Measurements from ENCODE around the gene EMP3. TPM values are rescaled to one million over a fixed set of nuclear protein-coding genes. Genes with fewer than 3 reads are reported as not detected.
A peak's percentile ranks its signal among the peaks of the same experiment; 100 is the strongest.
"Not testable (repeated sequence)": the region's sequence is repeated elsewhere in the genome, so short reads cannot be mapped to it uniquely, and the experiment has no call there.

Gene EMP3
- total RNA-seq, 1 experiment from 2014 or later, result 171 TPM

DNA sequence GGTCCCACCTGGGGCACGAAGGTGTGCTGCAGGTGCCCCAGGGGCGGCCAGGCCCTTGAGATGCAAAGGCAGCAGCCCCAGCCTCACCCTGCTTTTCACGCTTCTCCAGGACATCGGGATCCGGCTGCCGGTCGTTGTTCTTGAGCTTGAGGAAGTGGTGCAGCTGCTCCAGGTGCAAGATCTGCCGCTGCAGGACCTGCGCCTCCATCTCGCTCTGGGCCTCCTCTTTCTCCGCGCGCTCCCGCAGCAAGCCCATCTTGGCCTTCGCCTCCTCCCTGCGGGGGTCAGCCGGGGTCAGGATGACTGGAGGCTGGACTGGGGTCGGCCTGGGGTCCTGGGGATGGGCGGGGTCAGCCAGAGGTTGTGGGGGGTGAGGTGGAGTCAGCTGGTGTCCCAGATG, 21.5 kb upstream of the EMP3 start:
- intact Hi-C loops (cut with micrococcal nuclease; ENCODE audit: unreplicated experiment), result no loop called here
- BruUV-seq (replicated peaks), result no TSS peak

DNA sequence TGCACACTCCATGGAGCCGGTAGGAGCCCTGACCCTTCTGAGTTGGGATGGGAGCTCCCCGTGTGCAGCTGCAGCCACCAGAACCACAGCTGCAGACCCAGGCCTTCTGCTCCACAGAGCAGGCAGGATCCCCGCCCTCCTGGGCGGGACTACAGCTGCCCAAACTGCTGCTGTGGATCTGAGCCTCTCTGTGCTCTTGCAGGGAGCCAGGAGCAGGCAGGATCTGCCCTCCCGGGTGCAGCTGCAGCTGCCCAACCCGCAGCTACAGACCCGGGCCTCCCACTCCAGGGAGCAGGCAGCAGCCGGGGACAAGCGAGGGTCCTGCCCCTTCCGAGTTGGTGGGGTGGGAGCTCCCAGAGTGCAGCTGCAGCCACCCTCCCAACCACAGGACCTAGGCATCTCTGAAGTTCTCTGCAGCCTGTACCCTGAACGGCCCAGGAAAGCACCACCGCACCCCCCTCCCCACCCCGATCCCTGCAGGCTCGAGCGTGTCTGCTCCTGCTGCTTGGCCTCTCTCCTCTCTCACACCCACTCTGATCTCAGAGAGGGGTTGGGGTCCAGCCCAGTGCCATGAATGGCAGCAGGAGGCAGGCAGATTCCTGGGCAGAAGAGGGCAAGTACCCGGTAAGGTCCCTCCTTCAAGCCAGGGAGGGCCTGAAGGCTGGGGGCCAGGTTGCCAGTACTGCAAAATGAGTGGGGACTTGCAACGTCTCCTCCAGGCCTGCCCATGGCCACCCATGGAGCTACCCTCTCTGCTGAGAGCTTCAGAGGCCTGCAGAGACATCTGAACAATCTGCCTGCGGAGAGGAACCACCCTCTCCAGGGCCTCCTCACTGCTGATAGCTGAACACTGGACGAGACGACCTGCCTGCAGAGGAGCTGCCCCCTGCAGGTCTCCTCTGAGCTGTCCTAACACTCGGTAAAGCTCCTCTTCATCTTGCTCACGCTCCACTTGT, 16.4 kb upstream of the EMP3 start:
- DNase-seq (ENCODE audit: low read depth, low spot score) (no peak), ATAC-seq (peak; percentile 72)
- in situ Hi-C loops (cut with HindIII; ENCODE audit: low pct_unique_long_range_greater_than_20kb, low sequenced_read_pairs) (no loop called here), intact Hi-C loops (cut with micrococcal nuclease; ENCODE audit: unreplicated experiment) (no loop called here)
- H3K9me3 ChIP-seq (ENCODE audit: control insufficient read depth, insufficient read depth, low read depth, low read length), result no peaks in the 10 kb centered on the region
- ChIA-PET POLR2A (interaction anchor here (0.5 kb wide), 1 partner anchor 87 kb away, joined by 6 read pairs; no protein-coding TSS in a partner anchor), CTCF (no interaction called here)
- no peak overlapping the region for H3K4me3 ChIP-seq (ENCODE audit: low read depth in 2 of 2, low read length in 2 of 2)
- no peak for TF ChIP-seq TCF7L2 (IDR thresholded peaks at IDR 0.05; ENCODE audit: low read depth, low read length)
- TF ChIP-seq, protein P1, sequence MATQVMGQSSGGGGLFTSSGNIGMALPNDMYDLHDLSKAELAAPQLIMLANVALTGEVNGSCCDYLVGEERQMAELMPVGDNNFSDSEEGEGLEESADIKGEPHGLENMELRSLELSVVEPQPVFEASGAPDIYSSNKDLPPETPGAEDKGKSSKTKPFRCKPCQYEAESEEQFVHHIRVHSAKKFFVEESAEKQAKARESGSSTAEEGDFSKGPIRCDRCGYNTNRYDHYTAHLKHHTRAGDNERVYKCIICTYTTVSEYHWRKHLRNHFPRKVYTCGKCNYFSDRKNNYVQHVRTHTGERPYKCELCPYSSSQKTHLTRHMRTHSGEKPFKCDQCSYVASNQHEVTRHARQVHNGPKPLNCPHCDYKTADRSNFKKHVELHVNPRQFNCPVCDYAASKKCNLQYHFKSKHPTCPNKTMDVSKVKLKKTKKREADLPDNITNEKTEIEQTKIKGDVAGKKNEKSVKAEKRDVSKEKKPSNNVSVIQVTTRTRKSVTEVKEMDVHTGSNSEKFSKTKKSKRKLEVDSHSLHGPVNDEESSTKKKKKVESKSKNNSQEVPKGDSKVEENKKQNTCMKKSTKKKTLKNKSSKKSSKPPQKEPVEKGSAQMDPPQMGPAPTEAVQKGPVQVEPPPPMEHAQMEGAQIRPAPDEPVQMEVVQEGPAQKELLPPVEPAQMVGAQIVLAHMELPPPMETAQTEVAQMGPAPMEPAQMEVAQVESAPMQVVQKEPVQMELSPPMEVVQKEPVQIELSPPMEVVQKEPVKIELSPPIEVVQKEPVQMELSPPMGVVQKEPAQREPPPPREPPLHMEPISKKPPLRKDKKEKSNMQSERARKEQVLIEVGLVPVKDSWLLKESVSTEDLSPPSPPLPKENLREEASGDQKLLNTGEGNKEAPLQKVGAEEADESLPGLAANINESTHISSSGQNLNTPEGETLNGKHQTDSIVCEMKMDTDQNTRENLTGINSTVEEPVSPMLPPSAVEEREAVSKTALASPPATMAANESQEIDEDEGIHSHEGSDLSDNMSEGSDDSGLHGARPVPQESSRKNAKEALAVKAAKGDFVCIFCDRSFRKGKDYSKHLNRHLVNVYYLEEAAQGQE (IDR thresholded peaks at IDR 0.05; ENCODE audit: insufficient read depth in 1 of 2, low read depth in 2 of 2, low read length in 1 of 2), result no peak
- TF ChIP-seq, protein P2, sequence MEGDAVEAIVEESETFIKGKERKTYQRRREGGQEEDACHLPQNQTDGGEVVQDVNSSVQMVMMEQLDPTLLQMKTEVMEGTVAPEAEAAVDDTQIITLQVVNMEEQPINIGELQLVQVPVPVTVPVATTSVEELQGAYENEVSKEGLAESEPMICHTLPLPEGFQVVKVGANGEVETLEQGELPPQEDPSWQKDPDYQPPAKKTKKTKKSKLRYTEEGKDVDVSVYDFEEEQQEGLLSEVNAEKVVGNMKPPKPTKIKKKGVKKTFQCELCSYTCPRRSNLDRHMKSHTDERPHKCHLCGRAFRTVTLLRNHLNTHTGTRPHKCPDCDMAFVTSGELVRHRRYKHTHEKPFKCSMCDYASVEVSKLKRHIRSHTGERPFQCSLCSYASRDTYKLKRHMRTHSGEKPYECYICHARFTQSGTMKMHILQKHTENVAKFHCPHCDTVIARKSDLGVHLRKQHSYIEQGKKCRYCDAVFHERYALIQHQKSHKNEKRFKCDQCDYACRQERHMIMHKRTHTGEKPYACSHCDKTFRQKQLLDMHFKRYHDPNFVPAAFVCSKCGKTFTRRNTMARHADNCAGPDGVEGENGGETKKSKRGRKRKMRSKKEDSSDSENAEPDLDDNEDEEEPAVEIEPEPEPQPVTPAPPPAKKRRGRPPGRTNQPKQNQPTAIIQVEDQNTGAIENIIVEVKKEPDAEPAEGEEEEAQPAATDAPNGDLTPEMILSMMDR (IDR thresholded peaks at IDR 0.05), result no peak; the same call in 1 of the 2 replicates
- no peak for TF ChIP-seq SIN3A (IDR thresholded peaks at IDR 0.05; ENCODE audit: borderline replicate concordance, insufficient read depth, low read depth, low read length)
- no peak for TF ChIP-seq POLR2AphosphoS5 (IDR thresholded peaks at IDR 0.05; ENCODE audit: low read depth, low read length)
- no TSS peak for BruUV-seq (replicated peaks)
- no peaks in the 10 kb centered on the region for H3K4me1 ChIP-seq (ENCODE audit: control insufficient read depth, insufficient read depth, low read length)
- H3K27ac ChIP-seq (ENCODE audit: low read length), result no peak overlapping the region
- no peaks in the 10 kb centered on the region for H3K36me3 ChIP-seq (ENCODE audit: control insufficient read depth, insufficient read depth, low read length)
- no peaks in the 10 kb centered on the region for H3K27me3 ChIP-seq (ENCODE audit: control insufficient read depth, insufficient read depth, low read length)

More for the DNA sequence above, 21.5 kb upstream of the EMP3 start:
- in situ Hi-C loops (cut with HindIII; ENCODE audit: low pct_unique_long_range_greater_than_20kb, low sequenced_read_pairs), result no loop called here
- Histone ChIP-seq H3K4me1 (ENCODE audit: control insufficient read depth, insufficient read depth, low read length) (no peaks in the 10 kb centered on the region), H3K9me3 (ENCODE audit: control insufficient read depth, insufficient read depth, low read depth, low read length) (no peaks in the 10 kb centered on the region), H3K27me3 (ENCODE audit: control insufficient read depth, insufficient read depth, low read length) (no peaks in the 10 kb centered on the region), H3K27ac (ENCODE audit: low read length) (no peak overlapping the region), H3K4me3 (ENCODE audit: low read depth in 2 of 2, low read length in 2 of 2) (no peak overlapping the region), H3K36me3 (ENCODE audit: control insufficient read depth, insufficient read depth, low read length) (no peaks in the 10 kb centered on the region)
- ChIA-PET CTCF (no interaction called here), POLR2A (no interaction called here)
- ATAC-seq (no peak), DNase-seq (ENCODE audit: low read depth, low spot score) (no peak)
- TF ChIP-seq POLR2AphosphoS5 (IDR thresholded peaks at IDR 0.05; ENCODE audit: low read depth, low read length), result no peak
- no peak for TF ChIP-seq TCF7L2 (IDR thresholded peaks at IDR 0.05; ENCODE audit: low read depth, low read length)
- TF ChIP-seq, protein P2 (IDR thresholded peaks at IDR 0.05), result no peak
- TF ChIP-seq SIN3A (IDR thresholded peaks at IDR 0.05; ENCODE audit: borderline replicate concordance, insufficient read depth, low read depth, low read length), result no peak
- TF ChIP-seq, protein P1 (IDR thresholded peaks at IDR 0.05; ENCODE audit: insufficient read depth in 1 of 2, low read depth in 2 of 2, low read length in 1 of 2), result no peak

DNA sequence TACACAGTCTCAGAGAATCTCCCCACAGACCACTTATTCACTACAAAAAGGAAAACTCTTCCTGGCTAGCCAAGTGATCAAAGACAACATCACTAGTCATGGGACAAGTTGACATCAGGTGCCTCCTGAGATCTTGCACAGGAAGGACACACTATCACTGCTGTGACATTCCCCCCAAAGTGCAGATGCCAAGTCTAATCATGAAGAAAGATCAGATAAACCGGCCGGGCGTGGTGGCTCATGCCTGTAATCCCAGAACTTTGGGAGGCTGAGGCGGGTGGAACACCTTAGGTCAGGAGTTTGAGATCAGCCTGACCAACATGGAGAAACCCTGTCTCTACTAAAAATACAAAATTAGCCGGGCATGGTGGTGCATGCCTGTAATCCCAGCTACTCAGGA, 15.6 kb upstream of the EMP3 start:
- ATAC-seq; H3K9me3 ChIP-seq (ENCODE audit: control insufficient read depth, insufficient read depth, low read depth, low read length); POLR2A ChIA-PET; H3K27ac ChIP-seq (ENCODE audit: low read length); H3K27me3 ChIP-seq (ENCODE audit: control insufficient read depth, insufficient read depth, low read length); H3K4me1 ChIP-seq (ENCODE audit: control insufficient read depth, insufficient read depth, low read length); in situ Hi-C loops (cut with HindIII; ENCODE audit: low pct_unique_long_range_greater_than_20kb, low sequenced_read_pairs); H3K36me3 ChIP-seq (ENCODE audit: control insufficient read depth, insufficient read depth, low read length); BruUV-seq (replicated peaks); intact Hi-C loops (cut with micrococcal nuclease; ENCODE audit: unreplicated experiment); CTCF ChIA-PET; H3K4me3 ChIP-seq (ENCODE audit: low read depth in 2 of 2, low read length in 2 of 2); DNase-seq (ENCODE audit: low read depth, low spot score): not testable (repeated sequence)
